ENCODE results near the gene KIF11.

KIF11 gene

DNA sequence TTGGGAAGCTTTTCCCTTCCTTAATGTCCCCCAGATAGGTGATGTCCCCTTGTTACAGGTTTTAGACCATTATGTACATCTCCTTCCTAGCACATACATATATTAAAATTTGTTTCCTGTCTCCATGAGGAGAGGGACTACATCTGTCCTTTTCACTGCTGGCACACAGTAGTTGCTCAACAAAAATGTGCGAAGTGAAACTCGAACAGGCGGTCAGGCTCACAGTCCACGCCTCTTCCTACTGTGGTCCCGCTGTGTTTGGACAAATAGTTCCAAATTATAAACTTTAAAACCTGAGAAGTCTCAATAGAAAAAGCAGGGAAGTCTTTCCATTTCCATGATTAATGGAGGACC lies 95.6 kb downstream of the KIF11 start:
- no peak for DNase-seq

DNA sequence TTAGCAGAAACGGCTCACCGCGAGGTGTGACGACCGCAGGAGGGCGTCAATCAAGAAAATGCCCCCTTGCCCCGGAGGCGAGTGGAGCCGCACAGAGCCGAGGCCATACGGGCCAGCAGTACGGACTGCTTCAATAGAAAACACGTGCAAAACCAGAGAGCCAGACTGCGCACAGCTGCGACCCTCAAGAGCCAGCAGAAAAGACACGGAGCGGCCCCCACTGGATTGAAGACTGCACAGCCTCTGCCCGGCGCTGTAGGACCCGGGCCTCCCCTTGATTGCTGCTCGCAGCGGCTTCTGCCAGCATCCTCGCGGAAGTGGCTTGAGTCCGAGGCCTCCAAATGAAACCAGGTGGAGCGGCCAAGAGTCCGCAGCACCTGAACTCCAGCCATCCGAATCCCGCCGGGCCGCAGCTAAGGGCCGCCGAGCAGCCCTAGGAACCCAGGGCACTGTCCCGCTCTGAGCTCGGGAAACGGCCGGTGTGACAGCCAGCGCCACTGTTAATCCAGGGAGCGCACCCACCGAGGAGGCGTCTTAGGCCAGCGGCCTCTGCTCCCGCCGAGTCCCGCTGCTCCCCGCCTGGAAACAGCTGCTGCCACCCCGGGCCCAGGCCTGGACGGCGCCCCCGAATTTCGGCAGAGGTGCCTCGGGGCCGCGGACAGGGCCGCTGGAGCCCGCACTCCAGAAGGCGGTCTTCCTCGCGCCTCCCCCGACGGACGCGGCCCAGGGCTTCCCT lies 96.2 kb downstream of the KIF11 start:
- peak; percentile 63 for DNase-seq

GRCh38 chr10:92689663-92690210 lies 96.8 kb downstream of the KIF11 start, which contains the start of gene HHEX:
Gene HHEX (plus strand): TSS chr10:92689955. CDS start chr10:92689987, 32 bp downstream.
- DNase-seq = peak; percentile 86

- DNase-seq = peak; percentile 67
Observed at GRCh38 chr10:92690211-92690914, 97.4 kb downstream of the KIF11 start.

GRCh38 chr10:92690915-92691590 lies 98.1 kb downstream of the KIF11 start:
- peak; percentile 2 for DNase-seq

DNA sequence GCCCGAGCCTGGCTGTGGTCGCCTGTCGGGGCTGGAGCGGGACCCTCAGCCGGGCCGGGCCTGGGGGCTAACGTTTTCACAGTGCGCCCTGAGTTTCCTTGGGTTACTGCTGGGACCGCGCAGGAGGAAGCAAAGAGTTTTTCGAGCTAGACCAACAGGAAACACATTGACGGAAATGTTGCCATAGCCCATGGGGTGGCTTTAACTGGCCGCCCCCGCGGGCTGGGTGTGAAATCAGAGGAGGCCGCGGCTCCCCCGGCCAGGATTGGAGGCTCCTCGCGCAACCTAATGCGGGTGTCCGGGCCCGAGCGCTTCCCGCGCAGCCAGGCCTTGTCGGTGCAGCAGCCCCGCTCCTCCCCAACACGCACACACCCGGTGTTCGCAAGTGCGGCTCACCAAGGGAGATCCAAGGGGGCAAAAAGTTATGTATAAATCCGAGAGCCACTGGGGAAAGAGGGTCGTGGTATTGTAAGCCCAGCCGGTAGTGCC lies 98.7 kb downstream of the KIF11 start:
- no peak for DNase-seq

DNA sequence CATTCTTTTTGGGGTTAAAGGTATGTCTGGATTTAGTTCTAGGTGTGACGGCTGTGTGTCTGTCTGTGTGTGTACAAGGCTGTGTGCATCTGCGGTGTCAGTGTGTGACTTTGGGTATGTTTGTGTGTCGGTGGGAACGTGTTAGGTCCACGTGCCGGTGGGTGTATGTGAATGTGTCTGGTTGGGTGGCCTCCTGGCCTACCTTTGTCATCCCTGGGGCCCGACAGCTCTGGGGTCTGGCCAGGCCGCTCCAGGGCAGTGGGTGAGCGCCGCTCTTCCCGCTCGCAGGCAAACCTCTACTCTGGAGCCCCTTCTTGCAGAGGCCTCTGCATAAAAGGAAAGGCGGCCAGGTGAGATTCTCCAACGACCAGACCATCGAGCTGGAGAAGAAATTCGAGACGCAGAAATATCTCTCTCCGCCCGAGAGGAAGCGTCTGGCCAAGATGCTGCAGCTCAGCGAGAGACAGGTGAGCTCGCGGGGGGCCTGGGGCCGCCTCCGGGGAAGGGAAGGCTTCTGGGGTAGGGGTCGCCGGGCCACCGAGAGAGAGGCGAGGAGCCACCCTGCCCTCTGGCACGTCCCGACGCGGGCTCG lies 99.2 kb downstream of the KIF11 start:
- peak; percentile 67 for DNase-seq

- peak; percentile 67 for DNase-seq
Observed at GRCh38 chr10:92692697-92693533, 100.0 kb downstream of the KIF11 start.

DNA sequence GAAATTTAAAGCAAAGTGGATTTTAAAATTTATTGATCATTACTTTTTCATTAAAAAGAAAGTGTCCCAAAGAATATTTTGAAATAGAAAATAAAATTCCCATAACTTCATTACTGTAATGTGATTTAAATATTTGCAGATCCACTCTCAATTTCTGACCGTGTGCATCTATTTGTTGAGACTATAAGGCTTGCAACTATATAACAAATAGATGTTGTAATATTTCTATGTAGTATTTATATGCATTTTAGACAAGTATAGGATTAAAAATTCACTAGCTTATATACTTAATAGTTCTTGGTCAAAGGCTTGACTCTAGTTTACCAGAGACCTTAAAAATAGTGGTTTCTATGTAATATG lies 100.6 kb downstream of the KIF11 start:
- no peak for DNase-seq

DNA sequence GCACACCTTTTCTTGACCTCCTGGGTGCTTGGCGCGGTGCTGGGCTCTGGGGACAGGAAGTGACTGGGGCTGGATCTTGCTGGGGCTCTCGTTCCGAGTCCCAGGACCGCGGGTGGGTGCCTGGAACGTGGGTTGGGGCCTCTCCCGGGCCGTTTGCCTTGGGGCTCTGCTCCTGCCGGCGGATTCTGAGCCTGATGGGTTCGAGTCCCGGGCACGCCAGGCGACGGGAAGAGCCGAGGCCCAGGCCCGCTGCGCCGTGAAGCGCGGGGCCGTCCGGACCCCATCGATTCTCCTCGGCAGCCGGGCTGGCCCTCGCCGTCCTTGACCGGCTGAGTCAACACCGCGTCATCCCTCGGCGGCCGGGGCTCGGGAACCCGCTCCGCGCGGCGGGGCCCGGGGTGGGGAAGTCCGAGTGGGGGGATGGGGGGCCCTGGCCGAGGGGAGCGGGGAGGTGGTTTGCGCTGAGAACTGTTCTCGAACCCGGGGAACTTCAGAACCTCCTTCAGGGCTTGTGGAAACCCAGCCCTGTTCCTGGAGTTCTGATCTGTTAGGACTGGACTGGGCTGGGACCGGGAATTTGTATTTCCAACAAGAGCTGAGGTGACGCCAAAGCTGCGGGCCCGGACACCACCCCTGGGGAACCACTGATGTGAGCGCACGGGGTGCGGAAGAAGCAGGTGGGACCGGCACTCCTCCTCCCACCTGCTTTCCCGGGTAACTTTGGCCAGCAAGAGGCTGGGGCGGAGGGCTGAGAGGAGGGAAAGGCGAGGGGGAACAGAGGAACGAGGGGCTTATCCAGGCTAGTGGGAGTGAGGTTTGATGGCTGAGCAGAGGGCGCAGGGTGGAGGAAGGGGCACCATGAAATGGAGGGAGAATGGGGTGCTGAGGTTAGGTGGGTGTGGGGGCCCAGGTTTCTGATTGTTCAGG lies 103.0 kb downstream of the KIF11 start:
- DNase-seq = no peak

- DNase-seq = no peak
Observed at GRCh38 chr10:92696606-92697383, 103.9 kb downstream of the KIF11 start.

GRCh38 chr10:92697663-92698511 lies 105.0 kb downstream of the KIF11 start:
- no peak for DNase-seq

DNA sequence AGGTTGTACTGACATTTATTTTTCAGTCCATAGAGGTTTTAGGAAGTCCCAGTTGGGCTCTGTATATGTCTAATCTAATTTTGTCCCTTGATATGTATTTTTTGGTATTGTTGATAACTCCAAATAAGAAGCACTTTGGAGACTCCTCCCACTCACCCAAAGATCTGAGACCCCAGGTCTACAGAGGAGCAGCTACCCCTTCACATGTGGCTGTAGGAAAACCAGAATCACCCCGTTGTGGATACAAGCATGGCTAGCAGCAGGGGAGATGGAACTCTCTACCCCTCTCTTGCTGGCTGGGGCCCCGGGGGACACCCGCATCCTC lies 106.2 kb downstream of the KIF11 start:
- DNase-seq = no peak

DNA sequence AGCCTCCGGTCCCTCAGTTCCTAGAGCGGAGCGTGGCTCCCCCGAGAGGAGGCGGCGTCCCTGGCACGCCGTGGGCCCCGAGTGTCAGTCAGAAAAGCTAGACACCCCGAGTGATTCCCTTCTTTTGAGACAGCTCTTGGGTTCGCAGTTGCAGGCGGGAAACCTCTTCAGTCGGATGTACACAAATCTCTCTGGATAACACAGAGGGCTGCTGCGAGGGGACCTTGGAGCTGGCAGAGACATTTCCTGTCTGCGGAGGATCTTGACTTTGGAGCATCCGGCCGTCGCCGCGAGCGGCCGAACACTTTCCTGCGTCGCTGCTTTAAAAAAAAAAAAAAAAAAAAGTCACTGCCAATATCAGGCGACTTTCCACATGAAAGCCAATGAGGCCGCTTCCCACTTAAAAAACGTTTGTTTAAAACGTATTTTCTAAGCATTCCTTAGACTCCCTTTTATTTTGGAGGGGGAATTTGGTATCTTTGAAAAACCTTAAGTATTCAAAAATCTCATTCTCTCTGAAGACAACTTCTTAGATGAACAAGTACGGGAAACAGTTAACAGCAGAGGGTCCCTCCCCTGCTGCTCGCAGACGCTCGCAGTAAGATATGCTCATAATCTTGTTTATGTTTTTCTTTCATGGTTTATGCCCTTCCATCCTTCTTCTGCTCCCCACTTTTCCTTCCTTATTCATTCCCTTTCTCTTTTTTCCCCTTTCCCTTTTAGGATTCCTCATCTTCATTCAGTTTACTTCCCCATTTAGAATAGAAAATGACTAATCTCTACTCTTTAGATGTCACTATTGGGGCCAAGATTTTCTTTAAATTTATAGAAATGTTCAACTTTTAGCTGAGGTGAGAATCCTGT lies 106.8 kb downstream of the KIF11 start:
- peak; percentile 77 for DNase-seq

GRCh38 chr10:92702301-92702916 lies 109.5 kb downstream of the KIF11 start:
- DNase-seq = peak; percentile 9
